ENCODE measurements around the gene TOPORS. TPM values are rescaled to one million over a fixed set of nuclear protein-coding genes. Genes with fewer than 3 reads are reported as not detected.

Gene TOPORS
- 3.1 TPM for polyA plus RNA-seq (2012; ENCODE audit: insufficient read length, low read depth)

GRCh38 chr9:32552172-32552872, at the start of gene TOPORS, which contains the start of gene SMIM27:
TOPORS (minus strand) TSS chr9:32552586; CDS start chr9:32552436, 150 bp downstream.
SMIM27 (plus strand) TSS chr9:32552327; CDS start chr9:32552435, 108 bp downstream.
- no peak for TF ChIP-seq FOXP2 (optimal IDR thresholded peaks at IDR 0.05; ENCODE audit: borderline replicate concordance, extremely low read depth, extremely low read length, insufficient read depth)
- peak; percentile 10 to 17; a peak in 1 of 4 replicates for TF ChIP-seq REST (IDR thresholded peaks at IDR 0.05; ENCODE audit: insufficient read depth in 1 of 2, low read depth in 2 of 2, low read length in 2 of 2)
- TF ChIP-seq SIN3A (IDR thresholded peaks at IDR 0.05; ENCODE audit: borderline replicate concordance, insufficient read depth, low read length) = peak; percentile 56; the same call in 1 of the 2 replicates
- peak; percentile 95 for TF ChIP-seq TAF1 (IDR thresholded peaks at IDR 0.05; ENCODE audit: borderline replicate concordance, insufficient read depth, low read length)
- peak; percentile 79 for TF ChIP-seq POLR2AphosphoS5 (IDR thresholded peaks at IDR 0.05; ENCODE audit: low read depth, low read length)

GRCh38 chr9:32596936-32597335, 44.5 kb upstream of the TOPORS start:
- no peak for TF ChIP-seq REST (IDR thresholded peaks at IDR 0.05; ENCODE audit: insufficient read depth in 1 of 2, low read depth in 2 of 2, low read length in 2 of 2)
- TF ChIP-seq TAF1 (IDR thresholded peaks at IDR 0.05; ENCODE audit: borderline replicate concordance, insufficient read depth, low read length) = no peak
- no peak for TF ChIP-seq SIN3A (IDR thresholded peaks at IDR 0.05; ENCODE audit: borderline replicate concordance, insufficient read depth, low read length)
- no peak for TF ChIP-seq FOXP2 (optimal IDR thresholded peaks at IDR 0.05; ENCODE audit: borderline replicate concordance, extremely low read depth, extremely low read length, insufficient read depth)
- no peak for TF ChIP-seq POLR2AphosphoS5 (IDR thresholded peaks at IDR 0.05; ENCODE audit: low read depth, low read length)

GRCh38 chr9:32596096-32596865, 43.9 kb upstream of the TOPORS start:
- no peak for TF ChIP-seq SIN3A (IDR thresholded peaks at IDR 0.05; ENCODE audit: borderline replicate concordance, insufficient read depth, low read length)
- no peak for TF ChIP-seq FOXP2 (optimal IDR thresholded peaks at IDR 0.05; ENCODE audit: borderline replicate concordance, extremely low read depth, extremely low read length, insufficient read depth)
- no peak for TF ChIP-seq TAF1 (IDR thresholded peaks at IDR 0.05; ENCODE audit: borderline replicate concordance, insufficient read depth, low read length)
- no peak for TF ChIP-seq REST (IDR thresholded peaks at IDR 0.05; ENCODE audit: insufficient read depth in 1 of 2, low read depth in 2 of 2, low read length in 2 of 2)
- TF ChIP-seq POLR2AphosphoS5 (IDR thresholded peaks at IDR 0.05; ENCODE audit: low read depth, low read length) = no peak

GRCh38 chr9:32590898-32591297, 38.5 kb upstream of the TOPORS start:
- TF ChIP-seq FOXP2 (optimal IDR thresholded peaks at IDR 0.05; ENCODE audit: borderline replicate concordance, extremely low read depth, extremely low read length, insufficient read depth) = no peak
- no peak for TF ChIP-seq TAF1 (IDR thresholded peaks at IDR 0.05; ENCODE audit: borderline replicate concordance, insufficient read depth, low read length)
- no peak for TF ChIP-seq REST (IDR thresholded peaks at IDR 0.05; ENCODE audit: insufficient read depth in 1 of 2, low read depth in 2 of 2, low read length in 2 of 2)
- TF ChIP-seq SIN3A (IDR thresholded peaks at IDR 0.05; ENCODE audit: borderline replicate concordance, insufficient read depth, low read length) = no peak
- TF ChIP-seq POLR2AphosphoS5 (IDR thresholded peaks at IDR 0.05; ENCODE audit: low read depth, low read length) = no peak

All from PFSK-1 (cell line).